ENCODE measurements around the gene ANKRD34A.

ANKRD34A gene

GRCh38 chr1:145958734-145959133 lies 5.6 kb downstream of the ANKRD34A start:
- 0 out of 2 replicates have a peak overlapping the region, but pooled peaks have one; percentile 1 for H3K27ac ChIP-seq
- TF ChIP-seq ZFX (IDR thresholded peaks at IDR 0.05; ENCODE audit: borderline replicate concordance): no peak
- TF ChIP-seq CTCF (IDR thresholded peaks at IDR 0.05): no peak

- 0 out of 2 replicates have a peak within 1 kb of the TSS, but pooled peaks have one; percentile 1 for H3K27ac ChIP-seq
- TF ChIP-seq CTCF (IDR thresholded peaks at IDR 0.05) (no peak), ZFX (IDR thresholded peaks at IDR 0.05; ENCODE audit: borderline replicate concordance) (no peak)
These were observed 6.7 kb downstream of the ANKRD34A start, which contains the start of gene LIX1L for GRCh38 chr1:145957443-145958319. Gene LIX1L (minus strand): TSS chr1:145958017. CDS start chr1:145957927, 90 bp downstream.

DNA sequence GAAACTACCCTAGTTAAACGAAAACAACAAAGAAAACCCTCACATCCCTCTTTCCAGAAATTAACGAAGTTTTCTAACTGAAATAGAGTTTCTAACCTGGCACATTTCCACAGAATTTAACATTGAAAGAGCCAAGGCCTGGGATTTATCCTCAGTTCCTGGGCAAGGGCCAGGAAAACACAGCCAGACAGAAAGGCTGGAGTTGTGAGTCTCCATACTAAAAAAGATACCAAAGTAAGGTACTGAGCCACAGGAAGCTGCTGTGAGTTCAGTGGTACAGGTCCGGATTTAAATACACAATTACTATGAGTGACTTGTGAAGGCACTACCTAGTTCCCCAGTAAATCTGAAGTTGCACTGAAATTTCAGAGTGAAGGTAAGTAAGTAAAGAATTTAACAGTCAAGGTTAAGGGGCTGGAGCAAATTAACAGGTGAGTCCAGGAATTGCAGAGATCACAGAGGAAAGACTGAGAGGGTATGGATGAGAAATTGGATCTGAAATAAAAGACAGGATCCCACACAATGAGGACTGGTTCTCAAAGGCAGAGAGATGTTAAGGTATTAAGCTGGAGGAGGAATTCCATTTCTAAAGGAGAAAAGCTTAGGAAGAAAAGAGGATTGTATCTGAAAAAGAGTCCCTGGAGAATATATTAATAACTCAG lies 7.5 kb downstream of the ANKRD34A start:
- TF ChIP-seq CTCF (IDR thresholded peaks at IDR 0.05): no peak
- no peak for TF ChIP-seq ZFX (IDR thresholded peaks at IDR 0.05; ENCODE audit: borderline replicate concordance)
- H3K27ac ChIP-seq: no peak overlapping the region

DNA sequence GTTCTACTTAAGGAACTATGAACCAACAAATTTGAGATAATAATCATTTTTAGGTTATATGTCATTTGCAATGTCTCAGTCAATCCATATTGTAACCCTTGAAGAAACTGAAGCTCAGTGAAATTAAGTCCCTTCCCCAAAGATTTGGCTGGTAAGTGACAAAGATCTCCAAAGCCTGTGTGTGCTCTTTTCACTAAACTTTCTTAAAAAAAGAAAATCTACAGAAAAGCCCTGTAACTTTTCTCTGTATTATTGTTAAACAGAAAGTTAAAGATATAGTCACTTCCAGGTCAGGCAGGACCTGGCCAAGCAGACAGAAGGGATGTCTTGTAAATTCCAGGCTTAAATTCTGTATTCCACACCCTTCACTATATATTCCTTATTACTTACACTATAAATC lies 8.0 kb downstream of the ANKRD34A start:
- TF ChIP-seq CTCF (IDR thresholded peaks at IDR 0.05): no peak
- no peak for TF ChIP-seq ZFX (IDR thresholded peaks at IDR 0.05; ENCODE audit: borderline replicate concordance)
- H3K27ac ChIP-seq: no peak overlapping the region

DNA sequence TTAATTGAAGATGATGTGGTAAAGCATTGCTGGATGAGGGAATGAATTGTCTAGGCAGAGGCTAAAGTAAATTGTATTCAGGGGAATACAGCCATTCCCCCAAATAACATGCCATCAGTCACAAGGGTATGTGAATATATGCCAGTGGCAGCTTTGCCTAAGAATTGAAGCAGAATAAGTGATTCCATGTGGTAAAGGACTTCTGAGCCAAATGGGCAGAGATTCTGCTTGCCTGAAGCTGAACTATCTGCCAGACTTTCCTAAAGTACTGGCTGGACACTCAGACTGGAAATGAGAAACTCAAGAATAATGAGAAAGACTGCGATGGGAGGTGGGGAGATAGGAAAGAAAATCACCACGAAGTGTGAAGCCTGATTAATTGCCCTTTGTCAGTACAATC lies 8.9 kb downstream of the ANKRD34A start:
- no peak overlapping the region for H3K27ac ChIP-seq
- TF ChIP-seq CTCF (IDR thresholded peaks at IDR 0.05): no peak
- no peak for TF ChIP-seq ZFX (IDR thresholded peaks at IDR 0.05; ENCODE audit: borderline replicate concordance)

DNA sequence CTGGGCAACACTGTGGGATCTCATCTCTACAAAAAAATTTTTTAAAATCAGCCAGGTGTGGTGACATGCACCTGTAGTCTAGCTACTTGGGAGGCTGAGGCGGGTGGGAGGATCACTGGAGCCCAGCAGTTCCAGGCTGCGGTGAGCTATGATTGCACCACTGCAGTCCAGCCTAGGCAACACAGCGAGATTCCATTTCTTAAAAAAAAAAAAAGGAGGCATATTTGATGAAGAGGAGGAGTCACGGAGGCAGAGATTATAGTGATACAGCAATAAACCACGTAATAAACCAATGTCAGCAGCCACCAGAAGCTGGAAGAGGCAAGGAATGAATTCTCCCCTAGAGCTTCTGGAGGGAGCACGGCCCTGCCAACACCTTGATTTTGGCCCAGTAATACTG lies 10.5 kb downstream of the ANKRD34A start:
- H3K27ac ChIP-seq: no peak overlapping the region
- TF ChIP-seq ZFX (IDR thresholded peaks at IDR 0.05; ENCODE audit: borderline replicate concordance): no peak
- TF ChIP-seq CTCF (IDR thresholded peaks at IDR 0.05): no peak

GRCh38 chr1:145952903-145953302 lies 11.5 kb downstream of the ANKRD34A start:
- TF ChIP-seq CTCF (IDR thresholded peaks at IDR 0.05): no peak
- no peak for TF ChIP-seq ZFX (IDR thresholded peaks at IDR 0.05; ENCODE audit: borderline replicate concordance)
- no peak overlapping the region for H3K27ac ChIP-seq
